HG03064 (cell line): ENCODE results near the gene ACSM3.
"Not testable (repeated sequence)": the region's sequence is repeated elsewhere in the genome, so short reads cannot be mapped to it uniquely, and the experiment has no call there.

Experiments
- ATAC-seq: cut with Tn5 transposase; IDR thresholded peaks from one replicate; pipeline ENCODE4 v1.9.1; 2021; ENCODE audit warnings: low read depth; ENCODE audit not compliant: unreplicated experiment

ACSM3 gene

GRCh38 chr16:20753727-20754126 lies 10.1 kb upstream of the ACSM3 start:
- no peak for ATAC-seq

GRCh38 chr16:20755238-20755637 lies 8.6 kb upstream of the ACSM3 start:
- ATAC-seq: no peak

GRCh38 chr16:20755799-20756198 lies 8.0 kb upstream of the ACSM3 start:
- not testable (repeated sequence) for ATAC-seq

GRCh38 chr16:20760346-20760745 lies 3.5 kb upstream of the ACSM3 start:
- ATAC-seq: no peak

GRCh38 chr16:20761175-20761574 lies 2.6 kb upstream of the ACSM3 start:
- ATAC-seq: no peak

- ATAC-seq: no peak
Measured at GRCh38 chr16:20762404-20763123, 1.2 kb upstream of the ACSM3 start.

- not testable (repeated sequence) for ATAC-seq
Measured at GRCh38 chr16:20764448-20764847, 634 bp downstream of the ACSM3 start.

GRCh38 chr16:20765732-20766131 lies 1.9 kb downstream of the ACSM3 start:
- no peak for ATAC-seq

- no peak for ATAC-seq
Measured at GRCh38 chr16:20766294-20766693, 2.5 kb downstream of the ACSM3 start.

- ATAC-seq: no peak
Measured at GRCh38 chr16:20767577-20767976, 3.8 kb downstream of the ACSM3 start.

- ATAC-seq: no peak
Measured at GRCh38 chr16:20768121-20768520, 4.3 kb downstream of the ACSM3 start.

- ATAC-seq: no peak
Measured at GRCh38 chr16:20768818-20769217, 5.0 kb downstream of the ACSM3 start.

- no peak for ATAC-seq
Measured at GRCh38 chr16:20773679-20774078, 9.9 kb downstream of the ACSM3 start.

GRCh38 chr16:20774703-20775362 lies 11.0 kb downstream of the ACSM3 start:
- ATAC-seq: no peak

GRCh38 chr16:20781697-20782096 lies 17.9 kb downstream of the ACSM3 start:
- no peak for ATAC-seq

GRCh38 chr16:20782470-20782869 lies 18.7 kb downstream of the ACSM3 start:
- ATAC-seq: no peak

GRCh38 chr16:20784204-20784603 lies 20.4 kb downstream of the ACSM3 start:
- no peak for ATAC-seq

- ATAC-seq: no peak
Measured at GRCh38 chr16:20789130-20789529, 25.3 kb downstream of the ACSM3 start.

- no peak for ATAC-seq
Measured at GRCh38 chr16:20791923-20792612, 28.3 kb downstream of the ACSM3 start.

GRCh38 chr16:20798364-20798763 lies 34.5 kb downstream of the ACSM3 start:
- ATAC-seq: no peak

- ATAC-seq: no peak
Measured at GRCh38 chr16:20799599-20799998, 35.8 kb downstream of the ACSM3 start.

GRCh38 chr16:20801278-20801677 lies 37.5 kb downstream of the ACSM3 start:
- ATAC-seq: no peak
